ENCODE data around the gene MAP3K7CL. TPM values are rescaled to one million over a fixed set of nuclear protein-coding genes. Genes with fewer than 3 reads are reported as not detected.
"Not testable (repeated sequence)": the region's sequence is repeated elsewhere in the genome, so short reads cannot be mapped to it uniquely, and the experiment has no call there.

Gene MAP3K7CL
- total RNA-seq, 1 donor from 2014 or later, result 19.0 TPM

GRCh38 chr21:29166853-29167252, 36.4 kb downstream of the MAP3K7CL start:
- DNase-seq (ENCODE audit: low spot score), result no peak

GRCh38 chr21:29167481-29167880, 37.0 kb downstream of the MAP3K7CL start:
- DNase-seq (ENCODE audit: low spot score), result not testable (repeated sequence)

- DNase-seq (ENCODE audit: low spot score), result no peak
Measured at GRCh38 chr21:29168891-29169315, 38.5 kb downstream of the MAP3K7CL start.

- no peak for DNase-seq (ENCODE audit: low spot score)
Measured at GRCh38 chr21:29170944-29171343, 40.5 kb downstream of the MAP3K7CL start.

GRCh38 chr21:29172282-29172681, 41.8 kb downstream of the MAP3K7CL start:
- DNase-seq (ENCODE audit: low spot score), result no peak

- DNase-seq (ENCODE audit: low spot score), result no peak
Measured at GRCh38 chr21:29174607-29175013, 44.2 kb downstream of the MAP3K7CL start.

- no peak for DNase-seq (ENCODE audit: low spot score)
Measured at GRCh38 chr21:29175408-29176134, 45.1 kb downstream of the MAP3K7CL start.

- DNase-seq (ENCODE audit: low spot score), result no peak
Measured at GRCh38 chr21:29176471-29177120, 46.2 kb downstream of the MAP3K7CL start.

- no peak for DNase-seq (ENCODE audit: low spot score)
Measured at GRCh38 chr21:29177800-29178199, 47.4 kb downstream of the MAP3K7CL start.

- DNase-seq (ENCODE audit: low spot score), result no peak
Measured at GRCh38 chr21:29178926-29179325, 48.5 kb downstream of the MAP3K7CL start.

- no peak for DNase-seq (ENCODE audit: low spot score)
Measured at GRCh38 chr21:29179503-29179902, 49.1 kb downstream of the MAP3K7CL start.

- peak; percentile 90 for DNase-seq (ENCODE audit: low spot score)
Measured at GRCh38 chr21:29181799-29182470, 51.5 kb downstream of the MAP3K7CL start.

GRCh38 chr21:29182691-29183092, 52.2 kb downstream of the MAP3K7CL start:
- no peak for DNase-seq (ENCODE audit: low spot score)

GRCh38 chr21:29184037-29184436, 53.6 kb downstream of the MAP3K7CL start:
- DNase-seq (ENCODE audit: low spot score), result no peak

- DNase-seq (ENCODE audit: low spot score), result no peak
Measured at GRCh38 chr21:29185172-29185571, 54.7 kb downstream of the MAP3K7CL start.

- no peak for DNase-seq (ENCODE audit: low spot score)
Measured at GRCh38 chr21:29185633-29186032, 55.2 kb downstream of the MAP3K7CL start.

GRCh38 chr21:29186246-29186645, 55.8 kb downstream of the MAP3K7CL start:
- DNase-seq (ENCODE audit: low spot score), result no peak

- DNase-seq (ENCODE audit: low spot score), result peak; percentile 22
Measured at GRCh38 chr21:29187944-29188343, 57.5 kb downstream of the MAP3K7CL start.

GRCh38 chr21:29189353-29189752, 58.9 kb downstream of the MAP3K7CL start:
- no peak for DNase-seq (ENCODE audit: low spot score)

- no peak for DNase-seq (ENCODE audit: low spot score)
Measured at GRCh38 chr21:29190923-29191331, 60.5 kb downstream of the MAP3K7CL start.

- DNase-seq (ENCODE audit: low spot score), result peak; percentile 61
Measured at GRCh38 chr21:29193072-29193471, 62.6 kb downstream of the MAP3K7CL start.

- DNase-seq (ENCODE audit: low spot score), result no peak
Measured at GRCh38 chr21:29193901-29194300, 63.5 kb downstream of the MAP3K7CL start.

- DNase-seq (ENCODE audit: low spot score), result no peak
Measured at GRCh38 chr21:29194342-29194741, 63.9 kb downstream of the MAP3K7CL start.
